Hindlimb muscle (tissue), 1 donor: Measurements from ENCODE around the gene COL20A1. TPM values are rescaled to one million over a fixed set of nuclear protein-coding genes. Genes with fewer than 3 reads are reported as not detected.

Experiments
- DNase-seq: peaks from one replicate; pipeline ENCODE4 v3.0.0-alpha.2; 2013
- polyA plus RNA-seq: library from polyadenylated mRNA; unstranded; fragments of 120-200 nt; gene quantifications from one replicate; pipeline ENCODE4 v1.2.1, GENCODE V29; 2013; ENCODE audit not compliant: insufficient read length

COL20A1 gene
- polyA plus RNA-seq, 1 donor: 6.2 TPM

DNA sequence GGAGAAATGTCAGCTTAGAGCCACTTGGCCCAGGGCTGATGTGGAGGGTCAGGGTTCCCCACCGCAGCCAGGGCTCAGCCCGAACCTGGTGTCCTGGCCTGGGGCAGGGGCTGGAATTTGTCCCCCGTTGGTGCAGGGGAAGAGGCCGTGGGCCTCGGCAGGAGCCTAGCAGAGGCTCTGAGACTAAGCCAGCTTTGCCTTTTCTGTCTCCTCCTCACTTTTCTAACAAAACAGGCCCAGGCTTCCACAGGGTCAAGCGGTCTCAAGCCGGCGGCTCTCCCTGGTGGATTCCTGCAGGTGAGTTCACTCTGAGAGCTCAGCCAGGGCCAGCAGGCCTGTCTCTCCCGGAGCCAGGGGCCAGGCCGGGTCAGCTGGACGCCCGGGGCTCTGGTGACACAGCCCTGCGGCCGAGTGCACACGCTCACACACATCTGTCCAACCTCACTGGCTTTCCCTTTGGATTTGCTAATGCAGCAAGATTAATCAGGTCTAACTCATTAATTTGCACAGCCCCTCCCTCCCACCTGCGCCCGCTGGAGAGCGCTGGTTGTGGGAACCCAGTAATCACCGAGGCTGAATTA is 71.1 kb downstream of the COL20A1 start:
- no peak for DNase-seq

GRCh38 chr20:63364801-63365585 is 72.0 kb downstream of the COL20A1 start:
- DNase-seq: no peak

- no peak for DNase-seq
Measured at GRCh38 chr20:63365601-63366389, 72.8 kb downstream of the COL20A1 start.

- DNase-seq: no peak
Measured at GRCh38 chr20:63366390-63367365, 73.7 kb downstream of the COL20A1 start.

- no peak for DNase-seq
Measured at GRCh38 chr20:63367446-63368055, 74.6 kb downstream of the COL20A1 start.

GRCh38 chr20:63368151-63368550 is 75.2 kb downstream of the COL20A1 start:
- DNase-seq: no peak

- DNase-seq: no peak
Measured at GRCh38 chr20:63369024-63369530, 76.1 kb downstream of the COL20A1 start.

GRCh38 chr20:63369724-63370617 is 77.0 kb downstream of the COL20A1 start:
- no peak for DNase-seq

DNA sequence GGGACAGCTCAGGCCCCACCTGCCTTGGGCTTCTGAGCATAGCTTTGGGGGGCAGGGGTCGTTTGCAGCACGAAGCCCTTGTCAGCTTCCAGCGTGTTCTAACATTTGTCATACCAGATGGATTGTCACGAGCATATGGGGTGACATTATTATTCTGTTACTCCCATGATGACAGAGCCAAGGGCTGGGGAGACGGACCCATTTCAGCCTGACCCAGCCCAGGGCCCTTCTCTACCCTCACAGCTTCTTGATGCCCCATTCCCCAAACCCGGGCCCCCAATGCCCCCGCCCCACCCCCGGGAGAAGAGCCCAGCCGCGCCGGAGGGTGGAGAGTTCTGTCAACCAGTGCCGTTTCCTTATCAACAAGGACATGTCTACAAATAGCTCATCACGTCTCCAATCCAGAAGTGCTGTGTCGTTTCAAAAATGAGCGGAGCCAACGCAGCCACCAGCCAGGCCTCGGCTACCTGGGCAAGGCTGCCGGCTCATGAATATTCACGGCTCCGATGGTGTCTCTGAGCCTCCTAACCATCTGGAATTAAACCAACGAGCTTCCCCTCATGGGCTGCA is 77.7 kb downstream of the COL20A1 start:
- DNase-seq: no peak

GRCh38 chr20:63371291-63371865 is 78.4 kb downstream of the COL20A1 start:
- no peak for DNase-seq

DNA sequence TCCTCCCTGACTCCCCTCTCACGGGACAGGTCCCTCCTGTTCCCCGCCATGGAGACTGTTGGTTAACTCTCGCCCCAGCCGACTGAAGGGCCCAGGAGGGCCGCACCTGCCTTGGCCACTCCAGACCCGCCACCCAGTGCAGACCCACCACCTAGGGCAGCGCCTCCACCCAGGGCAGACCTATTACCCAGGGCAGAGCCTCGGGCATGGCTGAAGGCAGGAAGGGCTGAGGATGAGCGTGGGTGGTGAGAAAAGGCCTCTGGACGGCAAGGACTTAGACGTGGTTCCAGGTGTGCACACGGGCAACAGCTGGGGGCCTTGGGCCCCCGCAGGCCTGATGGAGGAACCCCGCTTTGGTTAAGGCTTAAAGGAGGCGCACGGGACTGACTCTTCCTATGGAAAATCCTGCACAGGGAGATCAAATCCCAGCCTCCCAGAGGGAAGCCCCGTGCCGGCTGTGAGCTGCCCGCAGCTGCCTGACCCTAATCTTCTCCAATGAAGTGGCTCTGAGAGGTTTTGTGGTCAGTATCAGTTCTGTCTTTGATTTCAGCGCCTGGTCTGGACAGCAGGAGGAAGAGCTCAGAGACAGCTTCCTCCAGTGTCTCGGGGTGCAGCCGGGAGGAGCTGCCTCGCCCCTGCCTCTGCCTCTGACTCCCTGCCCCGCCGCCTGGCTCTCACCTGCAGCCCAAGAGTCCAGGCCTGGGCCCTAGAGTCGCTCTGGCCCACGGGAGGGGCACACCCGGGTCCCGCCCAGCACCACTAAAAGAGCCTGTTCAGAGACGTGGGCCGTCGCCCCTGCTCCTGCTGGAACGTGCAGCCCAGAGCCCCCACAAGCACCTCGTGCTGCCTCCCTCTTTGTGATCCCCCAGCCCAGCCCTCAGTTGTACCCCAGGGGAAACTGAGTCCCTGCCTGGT is 80.2 kb downstream of the COL20A1 start:
- no peak for DNase-seq

DNA sequence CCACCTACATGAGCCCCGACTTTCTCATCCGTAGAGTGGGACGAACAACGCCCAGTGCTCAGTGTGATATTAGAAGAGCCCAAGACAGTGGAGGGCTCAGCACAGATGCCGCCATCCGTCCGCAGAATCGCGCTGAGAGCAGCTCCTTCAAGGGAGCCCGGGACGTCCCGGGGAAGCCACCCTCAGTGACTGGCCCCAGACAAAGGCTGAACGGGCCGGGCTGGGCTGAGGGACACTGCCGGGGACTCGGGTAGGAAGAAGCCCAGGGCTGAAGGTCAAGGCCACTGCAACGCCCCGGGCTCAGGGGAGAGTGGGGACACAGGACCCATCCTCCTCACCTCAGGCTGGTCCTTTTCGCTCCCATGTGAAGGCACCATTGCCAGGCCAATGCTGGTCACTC is 81.0 kb downstream of the COL20A1 start:
- no peak for DNase-seq

- no peak for DNase-seq
Measured at GRCh38 chr20:63374504-63374903, 81.5 kb downstream of the COL20A1 start.

DNA sequence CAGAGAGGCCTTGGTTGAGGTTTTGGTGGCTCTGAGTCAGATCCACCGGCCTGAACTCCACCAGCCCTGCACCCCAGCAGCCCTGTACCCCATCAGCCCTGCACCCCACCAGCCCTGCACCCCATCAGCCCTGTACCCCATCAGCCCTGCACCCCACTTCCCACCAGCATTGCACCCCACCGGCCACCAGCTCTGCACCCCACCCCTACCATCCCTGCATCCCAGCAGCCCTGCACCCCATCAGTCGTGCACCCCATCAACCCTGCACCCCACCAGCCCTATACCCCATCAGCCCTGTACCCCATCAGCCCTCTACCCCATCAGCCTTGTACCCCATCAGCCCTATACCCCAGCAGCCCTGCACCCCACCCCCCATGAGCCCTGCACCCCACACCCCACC is 82.5 kb downstream of the COL20A1 start:
- no peak for DNase-seq

DNA sequence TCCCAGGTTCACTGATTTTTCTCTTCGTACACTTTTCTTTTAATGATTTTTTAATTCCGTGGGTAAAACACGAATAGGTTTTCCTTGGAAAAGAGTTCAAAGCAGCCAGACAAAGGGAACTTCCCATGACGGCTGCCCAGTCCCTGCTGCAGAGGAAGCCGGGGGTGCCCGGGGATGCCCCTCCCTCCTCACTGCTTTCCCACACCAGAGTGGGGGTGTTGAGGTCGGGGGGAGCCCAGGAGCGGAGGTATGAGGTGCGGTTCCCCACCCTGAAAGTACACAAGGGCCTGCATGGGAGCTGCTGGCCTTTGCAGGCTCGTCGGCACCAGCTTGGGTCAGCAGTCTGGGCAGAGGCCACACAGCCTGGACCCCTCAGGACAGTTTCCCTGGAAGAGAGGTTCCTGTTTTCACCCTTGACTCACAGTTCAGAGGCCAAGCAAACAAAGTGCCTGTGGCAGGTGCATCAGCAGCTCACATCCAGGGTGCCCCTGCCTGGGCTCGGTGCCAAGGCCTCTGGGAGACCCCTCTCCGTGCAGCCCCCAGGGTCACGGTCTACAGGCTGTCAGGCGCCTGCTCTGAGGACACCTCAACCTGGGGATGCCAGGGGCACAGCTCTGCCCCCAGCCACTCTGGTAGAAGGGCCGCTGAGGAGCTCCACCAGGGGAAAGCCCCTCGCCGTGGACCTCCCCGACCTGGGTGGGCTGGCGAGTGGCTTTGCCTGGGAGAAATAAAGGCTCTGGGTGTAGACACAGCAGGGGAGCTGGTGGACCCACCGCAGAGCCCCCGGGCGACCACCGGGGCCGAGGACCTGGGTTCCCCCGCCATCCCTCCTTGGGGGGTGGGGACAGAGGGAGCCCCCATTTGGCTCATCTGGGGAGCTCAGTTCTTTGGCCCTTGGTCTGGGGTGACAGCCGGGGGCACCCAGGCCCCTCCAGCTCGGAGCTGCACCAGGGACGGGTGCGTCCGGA is 83.6 kb downstream of the COL20A1 start:
- no peak for DNase-seq

GRCh38 chr20:63377256-63377941 is 84.4 kb downstream of the COL20A1 start:
- DNase-seq: no peak

- no peak for DNase-seq
Measured at GRCh38 chr20:63377951-63378381, 85.0 kb downstream of the COL20A1 start.
